B cell (primary cell): ENCODE measurements around the gene SLC27A3. TPM values are rescaled to one million over a fixed set of nuclear protein-coding genes. Genes with fewer than 3 reads are reported as not detected.

Experiments used
- ATAC-seq: fragments of 200-7000 bp; cut with Tn5 transposase; one replicate; pipeline ENCODE4 v1.10.0; 2021; ENCODE audit warnings: low read depth, mild to moderate bottlenecking, moderate number of reproducible peaks, moderate library complexity
- CTCF ChIA-PET: fragments of 350-600 bp; sonication (Branson Sonifier 250); formaldehyde crosslinking; loops from one replicate; lab custom pipeline; 2021; ENCODE audit warnings: antibody characterized with exemption, inconsistent platforms; lab: Charles Lee
- POLR2A ChIA-PET: fragments of 350-600 bp; sonication (Branson Sonifier 250); formaldehyde crosslinking; loops from one replicate; lab custom pipeline; 2021; ENCODE audit warnings: antibody characterized with exemption; lab: Charles Lee
- DNase-seq: peaks from one replicate; pipeline ENCODE4 v3.0.0; 2013
- H2AFZ ChIP-seq: 2 replicates; pipeline ENCODE4 v1.6.1; 2012; ENCODE audit warnings: mild to moderate bottlenecking, low read depth, low read length; ENCODE audit not compliant: insufficient read depth, poor library complexity, severe bottlenecking
- H3K27ac ChIP-seq, 2 donors: 1 replicate in 1 of 2; 2 replicates in 1 of 2; pipeline ENCODE4 v1.5.1; 2012 to 2013; ENCODE audit warnings: low read length in 2 of 2, mild to moderate bottlenecking in 2 of 2, moderate library complexity in 1 of 2
- H3K27me3 ChIP-seq, 4 experiments: fragments of 200-600 bp in 1 of 4; sonication (generic) in 1 of 4; replicated peaks in 1 of 4; 1 replicate in 2 of 4; 2 replicates in 2 of 4; pipeline versions ENCODE4 v1.6.1 to v1.7.0; 2013 to 2016; ENCODE audit warnings: low read length in 3 of 4, mild to moderate bottlenecking in 2 of 4, mixed read lengths in 1 of 4, moderate library complexity in 1 of 4; ENCODE audit not compliant: insufficient read depth in 4 of 4, control insufficient read depth in 3 of 4; ENCODE audit errors: control extremely low read depth in 1 of 4
- H3K36me3 ChIP-seq, 2 experiments: replicated peaks in 1 of 2; 1 replicate in 1 of 2; 2 replicates in 1 of 2; pipeline versions ENCODE4 v1.6.1 to v1.7.1; 2013; ENCODE audit warnings: low read length in 1 of 2; ENCODE audit not compliant: insufficient read depth in 2 of 2, control insufficient read depth in 1 of 2; ENCODE audit errors: control extremely low read depth in 1 of 2, extremely low read depth in 1 of 2
- H3K4me1 ChIP-seq, 2 donors: fragments of 200-600 bp in 1 of 2; sonication (generic) in 1 of 2; 1 replicate in 1 of 2; 2 replicates in 1 of 2; pipeline versions ENCODE4 v1.5.1 to v1.6.1; 2013 to 2017; ENCODE audit warnings: low read length in 2 of 2; ENCODE audit not compliant: control insufficient read depth in 2 of 2, insufficient read depth in 2 of 2
- H3K4me2 ChIP-seq: replicated peaks from 2 replicates; pipeline ENCODE3; 2012; ENCODE audit warnings: mild to moderate bottlenecking, low read depth, low read length; ENCODE audit not compliant: poor library complexity, severe bottlenecking
- H3K4me3 ChIP-seq, 5 experiments: fragments of 200-600 bp in 1 of 5; sonication (generic) in 1 of 5; 1 replicate in 3 of 5; 2 replicates in 2 of 5; pipeline versions ENCODE4 v1.5.1 to v1.7.0; 2011 to 2016; ENCODE audit warnings: low read length in 4 of 5, mild to moderate bottlenecking in 4 of 5, low read depth in 2 of 5, control low read depth in 1 of 5, moderate library complexity in 1 of 5; ENCODE audit not compliant: insufficient read depth in 1 of 5; ENCODE audit errors: control extremely low read depth in 1 of 5, extremely low read depth in 1 of 5
- H3K79me2 ChIP-seq: fragments of 200-600 bp; sonication (generic); one replicate; pipeline ENCODE4 v1.6.0; 2016; ENCODE audit warnings: low read length; ENCODE audit not compliant: control insufficient read depth, insufficient read depth
- H3K9ac ChIP-seq: fragments of 200-600 bp; sonication (generic); 2 replicates; pipeline ENCODE4 v1.6.1; 2017; ENCODE audit warnings: mild to moderate bottlenecking, low read length, moderate library complexity
- H3K9me3 ChIP-seq, 3 donors: one replicate each; pipeline versions ENCODE4 v1.6.1 to v1.7.1; 2013; ENCODE audit warnings: low read length in 2 of 3; ENCODE audit not compliant: control insufficient read depth in 2 of 3, insufficient read depth in 1 of 3; ENCODE audit errors: control extremely low read depth in 1 of 3
- H4K20me1 ChIP-seq: 2 replicates; pipeline ENCODE4 v1.6.0; 2012; ENCODE audit warnings: mild to moderate bottlenecking, low read length; ENCODE audit not compliant: insufficient read depth, control insufficient read depth, poor library complexity, severe bottlenecking
- H3K27ac Mint-ChIP-seq: one replicate; pipeline ENCODE4 v1.8.0; 2021; ENCODE audit warnings: mixed read lengths
- H3K27me3 Mint-ChIP-seq: one replicate; pipeline ENCODE4 v1.8.0; 2021; ENCODE audit warnings: mixed read lengths
- H3K4me1 Mint-ChIP-seq: one replicate; pipeline ENCODE4 v1.8.0; 2021; ENCODE audit warnings: mixed read lengths
- H3K4me3 Mint-ChIP-seq: one replicate; pipeline ENCODE4 v1.8.0; 2021; ENCODE audit warnings: mixed read lengths
- H3K9me3 Mint-ChIP-seq: one replicate; pipeline ENCODE4 v1.8.0; 2022; ENCODE audit warnings: mixed read lengths; ENCODE audit not compliant: insufficient read depth
- CTCF ChIP-seq: fragments of 200-600 bp; IDR thresholded peaks from one replicate; pipeline ENCODE4 v1.8.0; 2022; ENCODE audit warnings: antibody characterized with exemption, mild to moderate bottlenecking
- EZH2 ChIP-seq: IDR thresholded peaks from 2 replicates; pipeline ENCODE4 v1.6.1; 2012; ENCODE audit warnings: borderline replicate concordance, low read depth, mild to moderate bottlenecking, moderate library complexity, low read length; ENCODE audit not compliant: insufficient read depth, poor library complexity, severe bottlenecking
- WGBS: methylation state at CpG from one replicate; pipeline ENCODE4 v1.1.5; 2013; ENCODE audit warnings: missing lambda C conversion rate; ENCODE audit not compliant: insufficient coverage; 5-methylcytosine and 5-hydroxymethylcytosine counted together
- intact Hi-C: fragments of 100-400 bp; cut with micrococcal nuclease; formaldehyde crosslinking; loops from one replicate; pipeline ENCODE4 v1.10.0; 2022
- polyA plus RNA-seq: library from polyadenylated mRNA; depleted of rRNA; stranded (reverse); fragments of >200 nt; gene quantifications from 2 replicates; pipeline ENCODE4 v1.2.3, GENCODE V29; 2012
- total RNA-seq, 2 donors: library from RNA; stranded (reverse); fragments of 120-200 nt in 1 of 2; gene quantifications; 1 replicate in 1 of 2; 2 replicates in 1 of 2; pipeline versions ENCODE4 v1.2.3 to v1.2.4, GENCODE V29; 2013 to 2022

Gene SLC27A3
- total and polyA plus RNA-seq, 2 donors (not counting 1 experiment from before 2014, with no cell fraction given): 15.6 to 19.4 TPM

GRCh38 chr1:153795934-153796785 lies 21.0 kb downstream of the SLC27A3 start:
- TF ChIP-seq EZH2: no peak
- no peak for TF ChIP-seq CTCF
- H3K27me3 Mint-ChIP-seq: no peaks in the 10 kb centered on the region
- ChIA-PET CTCF (interaction anchor here (0.6 to 6.6 kb wide), 20 partner anchors 9 to 462 kb away, joined by 3 to 103 read pairs (median 6); partner anchors contain the start of genes DENND4B, GATAD2B, JTB and RAB13), POLR2A (interaction anchor here (1.5 to 2.6 kb wide), 4 partner anchors 150 to 194 kb away, joined by 4 to 10 read pairs (median 8); partner anchors contain the start of genes DENND4B, JTB, RAB13 and RPS27)
- H3K27me3 ChIP-seq: no peaks in the 10 kb centered on the region
- peaks cover 13 to 26% of the 10 kb centered on the region in 2 donors for H3K4me1 ChIP-seq
- no peak overlapping the region for H2AFZ ChIP-seq
- no peaks in the 10 kb centered on the region for H3K36me3 ChIP-seq
- no peak overlapping the region for H3K4me2 ChIP-seq
- no peaks in the 10 kb centered on the region for H4K20me1 ChIP-seq
- H3K79me2 ChIP-seq: peaks cover 1% of the 10 kb centered on the region
- H3K4me1 Mint-ChIP-seq: peaks cover 21% of the 10 kb centered on the region
- H3K27ac ChIP-seq: no peak overlapping the region
- WGBS: 93% methylated on average over 7 of the region's 9 CpGs
- no peak overlapping the region for H3K27ac Mint-ChIP-seq
- intact Hi-C loops: loop anchor here (2.0 kb wide), 1 partner anchor 151 kb away; the partner anchor contains the start of gene DENND4B
- no peak overlapping the region for H3K9ac ChIP-seq
- no peak overlapping the region for H3K4me3 ChIP-seq
- no peak for ATAC-seq
- H3K4me3 Mint-ChIP-seq: no peak overlapping the region
- no peak for DNase-seq
- H3K9me3 ChIP-seq: no peaks in the 10 kb centered on the region
- H3K9me3 Mint-ChIP-seq: no peaks in the 10 kb centered on the region
